DND-41 (cell line): ENCODE measurements around the gene PTCHD1.

Experiments
- ATAC-seq: fragments of 200-7000 bp; cut with Tn5 transposase; 3 replicates; pipeline ENCODE4 v1.9.1; 2021; ENCODE audit warnings: low read depth; ENCODE audit not compliant: insufficient read depth
- DNase-seq: peaks from one replicate; pipeline ENCODE4 v3.0.0-alpha.2; 2020
- H2AFZ ChIP-seq: 2 replicates; pipeline ENCODE4 v1.6.0; 2012; ENCODE audit warnings: low read depth, low read length
- H3K27ac ChIP-seq: 2 replicates; pipeline ENCODE4 v1.5.1; 2012; ENCODE audit warnings: low read length, inconsistent platforms
- H3K27me3 ChIP-seq: fragments of 200-600 bp; sonication (generic); 2 replicates; pipeline ENCODE4 v1.6.0; 2012; ENCODE audit warnings: low read length, mild to moderate bottlenecking, inconsistent platforms; ENCODE audit not compliant: insufficient read depth, poor library complexity
- H3K36me3 ChIP-seq: 2 replicates; pipeline ENCODE4 v1.5.1; 2012; ENCODE audit warnings: low read length, inconsistent platforms; ENCODE audit not compliant: insufficient read depth
- H3K4me1 ChIP-seq: 2 replicates; pipeline ENCODE4 v1.5.1; 2012; ENCODE audit warnings: mild to moderate bottlenecking, low read length; ENCODE audit not compliant: insufficient read depth
- H3K4me2 ChIP-seq: 2 replicates; pipeline ENCODE4 v1.6.0; 2012; ENCODE audit warnings: mild to moderate bottlenecking, moderate library complexity, low read length, inconsistent platforms; ENCODE audit not compliant: insufficient read depth
- H3K4me3 ChIP-seq, 2 experiments: fragments of 200-600 bp in 1 of 2; shearing (Covaris generic) in 1 of 2; 2 replicates each; pipeline ENCODE4 v1.5.1; 2012 to 2016; ENCODE audit warnings: inconsistent platforms in 2 of 2, low read length in 2 of 2, mild to moderate bottlenecking in 2 of 2, low read depth in 1 of 2, moderate library complexity in 1 of 2
- H3K79me2 ChIP-seq: 2 replicates; pipeline ENCODE4 v1.6.0; 2012; ENCODE audit warnings: low read length, inconsistent platforms; ENCODE audit not compliant: insufficient read depth
- H3K9ac ChIP-seq: 2 replicates; pipeline ENCODE4 v1.6.0; 2012; ENCODE audit warnings: low read depth, mild to moderate bottlenecking, inconsistent platforms, low read length, moderate library complexity
- H3K9me3 ChIP-seq: 2 replicates; pipeline ENCODE4 v1.5.1; 2012; ENCODE audit warnings: low read length, moderate library complexity, mild to moderate bottlenecking, inconsistent platforms; ENCODE audit not compliant: insufficient read depth, severe bottlenecking
- H4K20me1 ChIP-seq: 2 replicates; pipeline ENCODE4 v1.6.0; 2012; ENCODE audit warnings: low read length; ENCODE audit not compliant: insufficient read depth
- EZH2 ChIP-seq: IDR thresholded peaks from 3 replicates; pipeline ENCODE4 v1.6.1; 2012; ENCODE audit warnings: borderline replicate concordance, low read depth, mild to moderate bottlenecking, moderate library complexity, low read length, inconsistent platforms; ENCODE audit not compliant: severe bottlenecking
- TF ChIP-seq, protein P1 (sequence below): IDR thresholded peaks from 2 replicates; pipeline ENCODE4 v1.5.1; 2012; ENCODE audit warnings: borderline replicate concordance, low read length, moderate library complexity, mild to moderate bottlenecking; ENCODE audit not compliant: poor library complexity, severe bottlenecking; ENCODE audit errors: extremely low read depth

PTCHD1 gene

DNA sequence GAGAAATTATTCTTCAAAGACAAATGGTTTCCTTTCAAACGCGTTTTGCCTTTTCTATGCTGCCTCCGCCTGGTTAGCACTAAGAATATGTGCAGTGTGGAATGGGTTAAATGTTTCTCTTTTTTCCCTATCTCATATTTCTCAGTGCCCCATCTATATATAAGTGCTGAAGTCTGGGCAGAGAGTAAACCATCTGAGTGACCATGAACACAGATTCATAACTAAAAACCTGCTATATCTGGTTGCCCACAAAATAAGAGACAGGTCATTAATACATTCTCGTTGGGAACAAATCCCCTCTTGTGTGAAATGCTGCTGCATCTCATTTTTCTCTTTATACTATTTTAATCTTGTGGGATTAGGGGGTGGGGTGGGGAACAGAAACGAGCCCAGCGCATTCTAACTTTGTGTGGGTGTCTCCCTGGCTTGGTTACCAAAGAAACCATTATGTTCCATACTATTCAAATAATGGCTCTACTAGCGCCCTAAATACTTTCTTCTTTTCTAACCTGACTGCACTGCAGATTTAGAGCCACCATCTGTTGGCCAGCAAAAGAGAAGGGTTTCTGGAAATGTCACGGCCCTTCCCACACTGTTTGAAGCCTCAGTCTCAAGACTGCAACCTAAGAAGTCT, 42.2 kb upstream of the PTCHD1 start:
- H3K79me2 ChIP-seq: no peaks in the 10 kb centered on the region
- ATAC-seq (no peak), DNase-seq (no peak)
- no peaks in the 10 kb centered on the region for H3K27me3 ChIP-seq
- TF ChIP-seq, protein P1, sequence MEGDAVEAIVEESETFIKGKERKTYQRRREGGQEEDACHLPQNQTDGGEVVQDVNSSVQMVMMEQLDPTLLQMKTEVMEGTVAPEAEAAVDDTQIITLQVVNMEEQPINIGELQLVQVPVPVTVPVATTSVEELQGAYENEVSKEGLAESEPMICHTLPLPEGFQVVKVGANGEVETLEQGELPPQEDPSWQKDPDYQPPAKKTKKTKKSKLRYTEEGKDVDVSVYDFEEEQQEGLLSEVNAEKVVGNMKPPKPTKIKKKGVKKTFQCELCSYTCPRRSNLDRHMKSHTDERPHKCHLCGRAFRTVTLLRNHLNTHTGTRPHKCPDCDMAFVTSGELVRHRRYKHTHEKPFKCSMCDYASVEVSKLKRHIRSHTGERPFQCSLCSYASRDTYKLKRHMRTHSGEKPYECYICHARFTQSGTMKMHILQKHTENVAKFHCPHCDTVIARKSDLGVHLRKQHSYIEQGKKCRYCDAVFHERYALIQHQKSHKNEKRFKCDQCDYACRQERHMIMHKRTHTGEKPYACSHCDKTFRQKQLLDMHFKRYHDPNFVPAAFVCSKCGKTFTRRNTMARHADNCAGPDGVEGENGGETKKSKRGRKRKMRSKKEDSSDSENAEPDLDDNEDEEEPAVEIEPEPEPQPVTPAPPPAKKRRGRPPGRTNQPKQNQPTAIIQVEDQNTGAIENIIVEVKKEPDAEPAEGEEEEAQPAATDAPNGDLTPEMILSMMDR: no peak
- TF ChIP-seq EZH2: no peak
- H3K9me3 ChIP-seq: no peaks in the 10 kb centered on the region
- no peak overlapping the region for H3K27ac ChIP-seq
- H3K4me3 ChIP-seq: no peak overlapping the region
- H2AFZ ChIP-seq: no peak overlapping the region
- H3K4me2 ChIP-seq: no peak overlapping the region
- no peaks in the 10 kb centered on the region for H3K36me3 ChIP-seq
- H3K9ac ChIP-seq: no peak overlapping the region
- no peaks in the 10 kb centered on the region for H3K4me1 ChIP-seq
- H4K20me1 ChIP-seq: no peaks in the 10 kb centered on the region

DNA sequence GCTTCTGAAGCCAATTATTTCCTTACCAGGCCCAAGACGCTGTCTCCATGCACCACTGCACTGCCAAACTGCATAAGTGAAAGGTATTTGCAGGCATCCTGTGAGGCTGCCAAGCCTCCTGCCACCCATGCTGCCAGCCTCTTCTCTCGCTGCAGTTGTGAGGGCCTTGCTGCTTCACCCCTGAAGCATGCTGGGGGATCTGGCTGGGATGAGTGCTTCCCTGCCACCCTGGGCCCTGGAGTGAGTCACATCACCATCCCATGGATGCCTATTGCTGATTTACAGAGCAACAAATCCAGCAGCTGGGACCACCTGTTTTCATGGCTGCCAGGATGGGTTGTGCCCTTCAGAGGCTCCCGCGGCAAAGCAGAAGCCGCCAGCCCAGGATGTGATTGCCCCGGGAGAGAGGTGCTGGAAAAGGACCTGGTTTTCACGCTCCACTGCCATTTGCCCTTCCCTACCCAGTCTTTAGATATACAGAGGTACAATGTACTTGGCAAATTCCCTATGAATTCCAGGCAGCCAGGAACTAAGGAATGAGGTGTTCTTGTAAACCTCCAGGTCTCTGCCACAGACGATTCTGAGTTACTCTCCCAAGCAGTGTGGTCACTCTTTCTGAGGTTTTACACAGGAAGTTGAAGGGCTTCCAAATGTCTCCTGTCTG, 41.5 kb upstream of the PTCHD1 start:
- Histone ChIP-seq H3K27ac (no peak overlapping the region), H3K4me2 (no peak overlapping the region), H2AFZ (no peak overlapping the region), H3K36me3 (no peaks in the 10 kb centered on the region), H3K4me1 (no peaks in the 10 kb centered on the region), H3K9me3 (no peaks in the 10 kb centered on the region), H3K9ac (no peak overlapping the region), H4K20me1 (no peaks in the 10 kb centered on the region), H3K4me3 (no peak overlapping the region), H3K79me2 (no peaks in the 10 kb centered on the region), H3K27me3 (no peaks in the 10 kb centered on the region)
- DNase-seq (no peak), ATAC-seq (no peak)
- TF ChIP-seq EZH2: no peak
- TF ChIP-seq, protein P1: no peak

DNA sequence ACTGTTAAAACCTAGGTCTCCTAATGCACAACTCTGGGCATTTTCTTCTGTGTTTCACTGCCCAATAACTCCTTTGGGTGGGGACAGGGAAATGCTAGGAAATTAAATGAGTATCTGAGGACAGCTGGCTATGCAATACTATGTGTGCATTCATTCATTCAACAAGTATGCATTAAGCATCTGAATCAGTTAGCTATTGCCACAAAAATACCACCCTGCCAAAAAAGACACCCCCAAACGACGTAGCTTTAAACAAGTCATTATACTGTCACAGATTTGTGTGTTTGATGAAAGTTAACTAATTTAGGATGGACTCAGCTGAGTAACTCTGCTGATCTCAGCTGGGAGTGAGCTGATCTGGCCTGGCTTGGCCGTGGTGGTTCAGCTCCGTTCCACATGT, 29.8 kb upstream of the PTCHD1 start:
- DNase-seq (no peak), ATAC-seq (no peak)
- Histone ChIP-seq H3K9me3 (no peaks in the 10 kb centered on the region), H4K20me1 (no peaks in the 10 kb centered on the region), H3K4me2 (no peak overlapping the region), H3K4me3 (no peak overlapping the region), H3K4me1 (no peaks in the 10 kb centered on the region), H3K27ac (no peak overlapping the region), H3K36me3 (no peaks in the 10 kb centered on the region), H3K27me3 (no peaks in the 10 kb centered on the region), H3K9ac (no peak overlapping the region), H3K79me2 (no peaks in the 10 kb centered on the region), H2AFZ (no peak overlapping the region)
- TF ChIP-seq, protein P1: no peak
